Esophagus squamous epithelium (tissue), 4 donors: ENCODE data around the gene FBXL14.

ENCODE experiments used
- CTCF ChIP-seq, 6 experiments: fragments of 450-650 bp in 4 of 6; fragments of 200-600 bp in 2 of 6; sonication (generic) in 2 of 6; IDR thresholded peaks; one replicate each; pipeline ENCODE4 v1.5.1; 2016 to 2019; ENCODE audit warnings: antibody characterized with exemption in 6 of 6, mild to moderate bottlenecking in 4 of 6, moderate library complexity in 4 of 6
- POLR2A ChIP-seq, 4 donors: fragments of 450-650 bp; IDR thresholded peaks; one replicate each; pipeline ENCODE4 v1.6.1; 2017; ENCODE audit warnings: antibody characterized with exemption in 4 of 4, mild to moderate bottlenecking in 4 of 4, moderate library complexity in 3 of 4

GRCh38 chr12:1552911-1553491, 41.4 kb downstream of the FBXL14 start:
- TF ChIP-seq CTCF (IDR thresholded peaks at IDR 0.05) (no peak), POLR2A (IDR thresholded peaks at IDR 0.05) (no peak)
